Measurements from ENCODE around the gene LDHD.

The LDHD gene

DNA sequence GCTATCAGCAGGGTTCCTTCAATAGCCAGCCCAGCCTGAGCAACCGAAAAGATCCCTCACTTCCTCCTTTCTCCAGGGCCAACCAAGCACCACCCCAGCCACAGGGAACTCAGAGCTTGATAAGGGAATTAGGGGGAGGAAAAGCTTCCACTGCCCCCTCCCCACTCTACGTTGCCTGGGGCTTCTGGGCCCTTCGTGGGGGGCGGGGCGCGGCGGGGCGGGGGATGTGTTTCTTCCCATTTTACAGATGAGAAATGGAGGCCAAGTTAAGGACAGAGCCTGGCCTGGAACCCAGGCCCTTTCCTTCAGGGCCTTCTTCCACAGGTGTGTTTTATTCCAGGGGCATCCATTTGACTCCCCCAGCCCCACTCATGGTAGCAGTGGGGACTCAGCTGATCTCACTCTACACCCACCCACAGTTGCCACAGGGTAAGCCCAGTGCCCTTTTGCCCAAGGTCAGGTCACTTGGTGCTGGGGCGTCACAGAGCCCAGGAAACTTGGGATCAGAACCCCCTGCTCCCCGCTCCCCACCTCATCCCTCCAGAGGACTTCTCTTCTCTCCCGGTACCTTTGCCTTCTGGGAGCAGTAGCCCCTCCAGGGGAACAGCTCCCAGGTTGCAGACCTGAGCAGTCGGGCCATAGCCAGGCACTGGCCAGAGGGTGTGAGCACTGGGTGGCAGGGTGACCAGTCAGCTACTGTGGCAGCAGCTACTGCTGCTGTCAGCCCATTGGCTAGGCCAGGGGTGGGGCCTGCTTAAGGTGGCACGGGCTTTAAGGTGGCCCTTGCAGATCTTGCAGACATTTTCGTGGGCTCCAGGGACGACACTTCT is at the start of gene LDHD:
LDHD (minus strand) TSS at position 700 of the 830 bp plus-strand sequence; CDS start at position 640, 60 bp downstream.
- H3K4me3 ChIP-seq (ENCODE audit: low read depth in 1 of 2, low read length in 2 of 2): peak within 1 kb of the TSS; percentile 58 to 72
- peak within 1 kb of the TSS; percentile 50 for H3K27ac ChIP-seq (ENCODE audit: low read depth, low read length)
- H3K9ac ChIP-seq (ENCODE audit: low read depth in 1 of 2, low read length in 2 of 2): peak within 1 kb of the TSS; percentile 33 to 38
- H3K36me3 ChIP-seq (ENCODE audit: control insufficient read depth in 1 of 2, insufficient read depth in 2 of 2, low read length in 2 of 2): no peaks in the 10 kb centered on the region
- H3K27me3 ChIP-seq (ENCODE audit: control insufficient read depth in 1 of 2, insufficient read depth in 2 of 2, low read length in 2 of 2): no peaks in the 10 kb centered on the region
- peaks cover 15 to 18% of the 10 kb centered on the region in 2 donors for H3K4me1 ChIP-seq (ENCODE audit: control insufficient read depth in 1 of 2, insufficient read depth in 2 of 2, low read length in 2 of 2)
- H3K9me3 ChIP-seq (ENCODE audit: control insufficient read depth in 1 of 2, low read length in 2 of 2): peaks cover 2 to 3% of the 10 kb centered on the region in 2 donors

DNA sequence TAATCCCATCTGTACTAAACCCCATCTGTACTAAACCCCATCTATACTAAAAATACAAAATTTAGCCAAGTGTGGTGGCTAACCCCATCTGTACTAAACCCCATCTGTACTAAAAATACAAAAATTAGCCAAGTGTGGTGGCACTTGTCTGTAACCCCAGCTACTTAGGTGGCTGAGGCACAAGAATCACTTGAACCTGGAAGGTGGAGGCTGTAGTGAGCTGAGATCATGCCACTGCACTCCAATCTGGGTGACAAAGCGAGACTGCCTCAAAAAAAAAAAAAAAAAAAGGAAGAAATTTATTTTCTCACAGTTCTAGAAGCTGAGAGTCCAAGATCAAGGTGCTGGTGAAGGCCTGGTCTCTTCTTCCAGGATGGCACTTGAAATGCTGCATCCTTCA is 43.8 kb upstream of the LDHD start:
- Histone ChIP-seq H3K9ac (ENCODE audit: low read depth in 1 of 2, low read length in 2 of 2) (no peak overlapping the region), H3K4me1 (ENCODE audit: control insufficient read depth in 1 of 2, insufficient read depth in 2 of 2, low read length in 2 of 2) (no peaks in the 10 kb centered on the region), H3K9me3 (ENCODE audit: control insufficient read depth in 1 of 2, low read length in 2 of 2) (peaks cover 0 to 7% of the 10 kb centered on the region in 2 donors), H3K27ac (ENCODE audit: low read depth, low read length) (no peak overlapping the region), H3K27me3 (ENCODE audit: control insufficient read depth in 1 of 2, insufficient read depth in 2 of 2, low read length in 2 of 2) (no peaks in the 10 kb centered on the region), H3K36me3 (ENCODE audit: control insufficient read depth in 1 of 2, insufficient read depth in 2 of 2, low read length in 2 of 2) (peaks cover 0 to 7% of the 10 kb centered on the region in 2 donors), H3K4me3 (ENCODE audit: low read depth in 1 of 2, low read length in 2 of 2) (no peak overlapping the region)

DNA sequence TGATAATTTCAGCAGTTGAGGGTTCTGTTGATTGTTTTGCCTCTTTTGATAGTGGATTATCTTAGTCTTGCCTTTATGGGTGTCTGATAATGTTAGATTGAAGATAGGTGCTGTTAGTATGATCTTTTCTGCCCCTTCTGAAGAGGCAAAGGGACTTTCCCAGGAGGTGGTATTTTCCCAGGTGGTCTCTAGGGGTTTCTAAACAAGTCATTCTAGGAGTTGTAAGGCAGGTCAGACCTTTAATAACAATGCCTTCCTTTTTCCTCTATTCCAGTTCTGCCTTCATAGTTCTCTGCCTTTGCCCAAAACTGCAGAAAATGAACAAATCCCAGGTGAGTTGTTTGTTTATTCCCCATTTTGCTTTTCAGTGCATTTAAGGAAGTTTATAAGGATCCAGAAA is 36.1 kb upstream of the LDHD start:
- H3K27ac ChIP-seq (ENCODE audit: low read depth, low read length): no peak overlapping the region
- no peak overlapping the region for H3K4me3 ChIP-seq (ENCODE audit: low read depth in 1 of 2, low read length in 2 of 2)
- peaks cover 6 to 14% of the 10 kb centered on the region in 2 donors for H3K36me3 ChIP-seq (ENCODE audit: control insufficient read depth in 1 of 2, insufficient read depth in 2 of 2, low read length in 2 of 2)
- no peaks in the 10 kb centered on the region for H3K27me3 ChIP-seq (ENCODE audit: control insufficient read depth in 1 of 2, insufficient read depth in 2 of 2, low read length in 2 of 2)
- no peak overlapping the region for H3K9ac ChIP-seq (ENCODE audit: low read depth in 1 of 2, low read length in 2 of 2)
- H3K9me3 ChIP-seq (ENCODE audit: control insufficient read depth in 1 of 2, low read length in 2 of 2): peaks cover 6 to 14% of the 10 kb centered on the region in 2 donors
- H3K4me1 ChIP-seq (ENCODE audit: control insufficient read depth in 1 of 2, insufficient read depth in 2 of 2, low read length in 2 of 2): peaks cover 0 to 4% of the 10 kb centered on the region in 2 donors

DNA sequence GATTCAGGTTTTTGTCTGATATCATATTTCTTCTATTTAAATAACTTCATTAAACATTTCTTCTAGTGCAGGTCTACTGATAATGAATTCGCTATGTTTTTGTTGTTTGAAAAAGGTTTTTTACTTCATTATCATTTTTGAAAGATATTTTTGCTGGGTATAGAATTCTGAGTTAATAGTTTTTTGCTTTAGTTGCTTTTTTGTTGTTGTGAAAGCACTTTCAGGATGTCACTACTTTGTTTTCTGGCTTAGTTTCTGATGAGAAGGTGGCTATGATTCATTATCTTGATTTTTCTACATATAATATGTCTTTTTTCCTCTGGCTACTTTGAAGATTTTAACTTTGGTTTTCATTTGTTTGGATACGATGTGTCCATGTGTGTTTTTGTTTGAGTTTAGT is 35.2 kb upstream of the LDHD start:
- Histone ChIP-seq H3K4me1 (ENCODE audit: control insufficient read depth in 1 of 2, insufficient read depth in 2 of 2, low read length in 2 of 2) (peaks cover 0 to 4% of the 10 kb centered on the region in 2 donors), H3K27me3 (ENCODE audit: control insufficient read depth in 1 of 2, insufficient read depth in 2 of 2, low read length in 2 of 2) (no peaks in the 10 kb centered on the region), H3K9me3 (ENCODE audit: control insufficient read depth in 1 of 2, low read length in 2 of 2) (peaks cover 6 to 14% of the 10 kb centered on the region in 2 donors), H3K27ac (ENCODE audit: low read depth, low read length) (no peak overlapping the region), H3K36me3 (ENCODE audit: control insufficient read depth in 1 of 2, insufficient read depth in 2 of 2, low read length in 2 of 2) (peaks cover 6 to 14% of the 10 kb centered on the region in 2 donors), H3K9ac (ENCODE audit: low read depth in 1 of 2, low read length in 2 of 2) (no peak overlapping the region), H3K4me3 (ENCODE audit: low read depth in 1 of 2, low read length in 2 of 2) (no peak overlapping the region)

DNA sequence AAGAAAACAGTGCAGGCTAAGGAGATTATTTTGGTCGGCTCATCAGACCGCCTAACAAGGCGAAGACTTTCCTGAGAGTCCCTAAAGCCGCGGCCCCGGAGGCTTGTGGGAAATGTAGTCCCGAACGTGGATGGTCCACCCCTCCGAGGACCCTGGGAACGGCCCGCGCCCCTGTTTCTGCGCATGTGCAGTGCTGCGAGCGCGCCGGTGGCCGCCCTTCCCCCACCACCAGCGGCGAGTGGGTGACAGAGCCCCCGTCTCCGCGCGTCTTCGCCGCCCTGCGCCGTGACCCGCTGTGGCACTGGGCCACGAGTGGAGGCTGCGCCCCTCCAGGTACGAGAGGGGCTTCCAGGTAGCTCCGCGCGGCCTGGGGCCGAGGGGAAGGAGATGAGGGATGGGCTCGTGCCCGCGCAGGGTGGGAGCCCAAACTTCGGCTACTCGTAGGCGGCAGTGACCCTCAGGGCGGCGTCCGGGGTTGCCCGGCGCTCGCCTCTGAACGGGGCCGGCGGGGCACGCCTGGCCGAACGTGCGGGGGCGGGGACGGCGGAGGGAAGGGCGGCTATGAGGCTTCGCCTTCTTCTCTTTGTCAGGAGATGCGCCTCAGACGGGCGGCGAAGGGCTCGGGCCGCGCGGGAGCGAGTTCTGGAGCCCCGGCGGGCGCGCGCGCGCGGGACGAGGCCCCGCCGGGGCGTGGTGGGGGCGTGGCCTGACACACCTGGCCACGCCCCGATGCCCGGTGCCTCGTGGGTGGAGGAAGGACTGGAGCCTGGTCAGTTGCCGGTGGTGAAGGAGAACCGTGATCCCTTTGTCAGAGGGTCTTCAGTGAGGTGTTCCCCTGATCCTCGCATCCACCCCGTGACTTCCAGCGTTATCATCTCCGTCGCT is 32.0 kb upstream of the LDHD start, which contains the start of gene ZFP1:
ZFP1 (plus strand) TSS at position 214 of the 885 bp plus-strand sequence. CDS start 4,428 bp downstream, outside the sequence.
- H3K9ac ChIP-seq (ENCODE audit: low read depth in 1 of 2, low read length in 2 of 2): peak within 1 kb of the TSS; percentile 74 to 77
- peaks cover 0 to 4% of the 10 kb centered on the region in 2 donors for H3K4me1 ChIP-seq (ENCODE audit: control insufficient read depth in 1 of 2, insufficient read depth in 2 of 2, low read length in 2 of 2)
- H3K27me3 ChIP-seq (ENCODE audit: control insufficient read depth in 1 of 2, insufficient read depth in 2 of 2, low read length in 2 of 2): no peaks in the 10 kb centered on the region
- peak within 1 kb of the TSS; percentile 78 to 95 for H3K4me3 ChIP-seq (ENCODE audit: low read depth in 1 of 2, low read length in 2 of 2)
- H3K9me3 ChIP-seq (ENCODE audit: control insufficient read depth in 1 of 2, low read length in 2 of 2): peaks cover 6 to 14% of the 10 kb centered on the region in 2 donors
- peak within 1 kb of the TSS; percentile 88 for H3K27ac ChIP-seq (ENCODE audit: low read depth, low read length)
- H3K36me3 ChIP-seq (ENCODE audit: control insufficient read depth in 1 of 2, insufficient read depth in 2 of 2, low read length in 2 of 2): peaks cover 2 to 6% of the 10 kb centered on the region in 2 donors

DNA sequence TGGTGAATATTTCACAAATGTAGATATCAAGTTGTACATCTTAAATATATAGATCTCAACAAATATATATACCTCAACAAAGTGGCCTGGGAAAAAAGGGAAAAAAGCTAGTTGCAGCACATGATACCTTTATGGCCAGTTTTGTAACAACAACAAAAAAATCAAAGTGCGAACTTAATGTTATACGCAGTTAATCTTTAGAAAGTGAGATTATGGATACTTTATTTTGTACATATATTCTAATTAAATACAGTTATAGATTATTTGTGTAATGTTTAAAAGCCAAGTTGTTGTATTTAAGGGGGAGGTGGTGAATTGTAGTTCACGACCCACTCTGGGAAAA is 31.4 kb upstream of the LDHD start:
- Histone ChIP-seq H3K4me1 (ENCODE audit: control insufficient read depth in 1 of 2, insufficient read depth in 2 of 2, low read length in 2 of 2) (peaks cover 0 to 4% of the 10 kb centered on the region in 2 donors), H3K36me3 (ENCODE audit: control insufficient read depth in 1 of 2, insufficient read depth in 2 of 2, low read length in 2 of 2) (peaks cover 0 to 1% of the 10 kb centered on the region in 2 donors), H3K27me3 (ENCODE audit: control insufficient read depth in 1 of 2, insufficient read depth in 2 of 2, low read length in 2 of 2) (no peaks in the 10 kb centered on the region), H3K9me3 (ENCODE audit: control insufficient read depth in 1 of 2, low read length in 2 of 2) (peaks cover 6 to 14% of the 10 kb centered on the region in 2 donors), H3K27ac (ENCODE audit: low read depth, low read length) (no peak overlapping the region), H3K9ac (ENCODE audit: low read depth in 1 of 2, low read length in 2 of 2) (peak overlapping the region in 1 of 2 donors; percentile 74), H3K4me3 (ENCODE audit: low read depth in 1 of 2, low read length in 2 of 2) (peak overlapping the region; percentile 78 to 95)

DNA sequence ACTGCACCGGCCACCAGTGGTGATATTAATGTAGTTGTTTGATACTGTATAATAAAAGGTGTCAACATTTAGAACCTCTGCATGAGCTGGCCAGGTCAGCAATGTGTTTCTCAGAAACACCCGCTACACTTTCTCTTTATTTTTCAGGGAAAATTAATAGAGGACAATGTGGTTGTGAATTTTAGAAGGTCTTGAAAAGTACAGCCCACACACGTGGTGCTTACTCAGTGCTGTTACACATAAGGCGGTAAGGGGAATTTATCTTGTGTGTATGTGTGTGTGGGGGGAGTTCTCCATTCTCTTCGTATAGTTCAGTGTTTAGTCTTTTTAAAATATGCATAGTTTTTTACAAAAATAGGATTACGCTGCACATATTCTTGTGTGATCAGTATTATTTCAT is 27.4 kb upstream of the LDHD start:
- no peaks in the 10 kb centered on the region for H3K27me3 ChIP-seq (ENCODE audit: control insufficient read depth in 1 of 2, insufficient read depth in 2 of 2, low read length in 2 of 2)
- no peaks in the 10 kb centered on the region for H3K36me3 ChIP-seq (ENCODE audit: control insufficient read depth in 1 of 2, insufficient read depth in 2 of 2, low read length in 2 of 2)
- H3K4me1 ChIP-seq (ENCODE audit: control insufficient read depth in 1 of 2, insufficient read depth in 2 of 2, low read length in 2 of 2): peaks cover 0 to under 1% of the 10 kb centered on the region in 2 donors
- H3K4me3 ChIP-seq (ENCODE audit: low read depth in 1 of 2, low read length in 2 of 2): no peak overlapping the region
- H3K9ac ChIP-seq (ENCODE audit: low read depth in 1 of 2, low read length in 2 of 2): no peak overlapping the region
- H3K27ac ChIP-seq (ENCODE audit: low read depth, low read length): no peak overlapping the region
- no peaks in the 10 kb centered on the region for H3K9me3 ChIP-seq (ENCODE audit: control insufficient read depth in 1 of 2, low read length in 2 of 2)

DNA sequence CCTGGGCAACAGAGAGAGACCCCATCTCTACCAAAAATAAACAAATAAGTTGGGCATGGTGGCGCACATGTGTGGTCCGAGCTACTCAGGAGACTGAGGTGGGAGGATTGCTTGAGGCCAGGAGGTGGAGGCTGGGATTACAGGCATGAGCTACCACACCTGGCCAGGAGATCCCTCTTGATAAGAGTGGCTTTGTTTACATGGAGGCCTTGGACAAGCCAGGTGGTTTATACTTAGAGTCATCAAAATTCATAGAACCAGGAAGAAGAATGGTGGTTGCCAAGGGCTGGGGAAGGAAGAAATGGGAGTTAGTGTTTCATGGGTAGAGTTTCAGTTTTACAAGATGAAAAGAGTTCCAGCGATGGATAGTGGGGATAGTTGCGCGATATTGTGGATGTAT is 22.9 kb upstream of the LDHD start:
- no peaks in the 10 kb centered on the region for H3K36me3 ChIP-seq (ENCODE audit: control insufficient read depth in 1 of 2, insufficient read depth in 2 of 2, low read length in 2 of 2)

DNA sequence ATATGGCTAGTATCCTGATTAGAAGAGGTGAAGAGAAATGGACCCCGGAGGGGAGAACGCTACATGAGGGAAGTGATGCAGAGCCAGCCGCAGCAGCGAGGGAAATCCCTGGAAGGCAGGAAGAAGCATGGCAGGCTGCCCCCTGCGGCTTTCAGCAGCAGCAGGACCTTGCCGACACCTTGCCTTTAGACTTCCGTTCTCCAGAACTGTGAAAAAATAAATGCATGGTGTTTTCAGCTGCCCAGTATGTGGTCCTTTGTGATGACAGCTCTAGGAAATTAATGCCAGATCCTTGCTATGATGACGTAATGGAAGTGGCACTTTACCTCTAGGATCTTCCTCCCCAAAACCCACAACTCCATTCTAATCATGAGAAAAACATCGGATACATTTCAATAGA is 22.1 kb upstream of the LDHD start:
- Histone ChIP-seq H3K9ac (ENCODE audit: low read depth in 1 of 2, low read length in 2 of 2) (no peak overlapping the region), H3K4me3 (ENCODE audit: low read depth in 1 of 2, low read length in 2 of 2) (no peak overlapping the region), H3K36me3 (ENCODE audit: control insufficient read depth in 1 of 2, insufficient read depth in 2 of 2, low read length in 2 of 2) (no peaks in the 10 kb centered on the region), H3K27me3 (ENCODE audit: control insufficient read depth in 1 of 2, insufficient read depth in 2 of 2, low read length in 2 of 2) (no peaks in the 10 kb centered on the region), H3K27ac (ENCODE audit: low read depth, low read length) (no peak overlapping the region), H3K9me3 (ENCODE audit: control insufficient read depth in 1 of 2, low read length in 2 of 2) (no peaks in the 10 kb centered on the region), H3K4me1 (ENCODE audit: control insufficient read depth in 1 of 2, insufficient read depth in 2 of 2, low read length in 2 of 2) (no peaks in the 10 kb centered on the region)

More for the DNA sequence above, 22.9 kb upstream of the LDHD start:
- H3K4me1 ChIP-seq (ENCODE audit: control insufficient read depth in 1 of 2, insufficient read depth in 2 of 2, low read length in 2 of 2): no peaks in the 10 kb centered on the region
- no peak overlapping the region for H3K9ac ChIP-seq (ENCODE audit: low read depth in 1 of 2, low read length in 2 of 2)
- no peak overlapping the region for H3K4me3 ChIP-seq (ENCODE audit: low read depth in 1 of 2, low read length in 2 of 2)
- no peaks in the 10 kb centered on the region for H3K27me3 ChIP-seq (ENCODE audit: control insufficient read depth in 1 of 2, insufficient read depth in 2 of 2, low read length in 2 of 2)
- H3K27ac ChIP-seq (ENCODE audit: low read depth, low read length): no peak overlapping the region
- no peaks in the 10 kb centered on the region for H3K9me3 ChIP-seq (ENCODE audit: control insufficient read depth in 1 of 2, low read length in 2 of 2)

DNA sequence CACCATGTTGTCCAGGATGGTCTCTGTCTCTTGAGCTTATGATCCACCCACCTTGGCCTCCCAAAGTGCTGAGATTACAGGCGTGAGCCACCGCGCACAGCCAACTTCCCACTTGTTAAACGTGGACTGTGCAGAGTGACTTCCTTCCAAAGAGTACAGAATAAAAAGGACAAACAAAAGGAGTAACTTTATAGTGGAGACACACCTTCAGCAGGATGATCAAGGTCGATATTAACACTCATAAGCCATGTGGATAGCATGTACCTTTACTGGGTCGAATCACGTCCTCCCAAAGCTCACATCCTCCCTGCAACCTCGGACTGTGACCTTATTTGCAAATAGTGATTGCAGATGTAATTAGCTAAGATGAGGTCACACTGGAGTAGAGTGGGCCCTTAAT is 21.7 kb upstream of the LDHD start:
- Histone ChIP-seq H3K9me3 (ENCODE audit: control insufficient read depth in 1 of 2, low read length in 2 of 2) (no peaks in the 10 kb centered on the region), H3K36me3 (ENCODE audit: control insufficient read depth in 1 of 2, insufficient read depth in 2 of 2, low read length in 2 of 2) (no peaks in the 10 kb centered on the region), H3K4me3 (ENCODE audit: low read depth in 1 of 2, low read length in 2 of 2) (no peak overlapping the region), H3K9ac (ENCODE audit: low read depth in 1 of 2, low read length in 2 of 2) (no peak overlapping the region), H3K27me3 (ENCODE audit: control insufficient read depth in 1 of 2, insufficient read depth in 2 of 2, low read length in 2 of 2) (no peaks in the 10 kb centered on the region), H3K4me1 (ENCODE audit: control insufficient read depth in 1 of 2, insufficient read depth in 2 of 2, low read length in 2 of 2) (no peaks in the 10 kb centered on the region), H3K27ac (ENCODE audit: low read depth, low read length) (no peak overlapping the region)
